HFF-Myc (cell line): ENCODE measurements around the gene REEP3.

Source experiments
- DNase-seq: peaks from one replicate; pipeline ENCODE4 v3.0.0-alpha.2; 2011; ENCODE audit warnings: low read depth; ENCODE audit errors: extremely low read depth
- H3K4me3 ChIP-seq: replicated peaks from 2 replicates; pipeline ENCODE4 v1.5.1; 2011; ENCODE audit warnings: low read depth, mild to moderate bottlenecking, control low read depth, low read length
- CTCF ChIP-seq: IDR thresholded peaks from 2 replicates; pipeline ENCODE4 v1.5.1; 2012; ENCODE audit warnings: mild to moderate bottlenecking, low read depth, low read length, control low read depth; ENCODE audit errors: missing control alignments

The REEP3 gene

GRCh38 chr10:63619426-63619825 lies 98.2 kb downstream of the REEP3 start:
- no peak for TF ChIP-seq CTCF
- no peak overlapping the region for H3K4me3 ChIP-seq
- DNase-seq, result no peak

DNA sequence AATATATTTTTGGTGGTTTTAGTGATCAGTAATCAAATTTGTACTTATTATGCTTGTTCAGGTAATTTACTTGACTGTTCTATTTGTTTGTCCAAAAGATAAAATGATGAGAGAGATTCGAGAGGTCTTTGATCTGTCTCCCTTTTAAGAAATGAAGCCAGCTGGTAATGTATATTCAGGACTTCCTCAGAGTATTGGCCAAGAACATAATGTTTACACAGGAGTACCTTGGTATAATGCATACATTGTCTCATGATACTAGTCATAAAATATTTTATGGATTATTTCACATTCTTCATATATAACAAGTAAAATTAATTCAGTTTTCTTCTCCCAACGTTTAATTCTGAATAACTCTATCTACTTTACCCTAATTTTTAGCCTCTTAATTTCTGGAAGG lies 100.9 kb downstream of the REEP3 start:
- no peak for TF ChIP-seq CTCF
- no peak for DNase-seq
- H3K4me3 ChIP-seq, result no peak overlapping the region

- no peak for DNase-seq
- no peak for TF ChIP-seq CTCF
- no peak overlapping the region for H3K4me3 ChIP-seq
These were observed 103.5 kb downstream of the REEP3 start for GRCh38 chr10:63624701-63625100.

DNA sequence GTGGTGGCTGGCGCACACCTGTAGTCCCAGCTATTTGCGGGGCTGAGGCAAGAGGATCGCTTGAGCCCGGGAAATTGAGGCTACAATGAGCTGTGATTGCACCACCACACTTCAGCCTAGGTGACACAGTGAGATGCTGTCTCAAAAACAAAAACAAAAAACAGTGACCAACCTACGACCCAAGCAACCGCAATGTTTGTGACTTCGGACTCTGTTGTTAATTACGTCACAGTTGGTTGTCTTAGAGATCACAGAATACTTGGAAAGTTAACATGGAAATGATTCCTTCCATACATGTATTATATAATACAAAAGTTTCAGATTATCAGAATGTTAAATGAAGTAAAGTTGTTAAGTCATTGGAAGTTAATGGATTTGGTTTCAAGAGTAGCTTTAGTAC lies 106.2 kb downstream of the REEP3 start:
- peak; percentile 21 for DNase-seq
- TF ChIP-seq CTCF, result no peak
- H3K4me3 ChIP-seq, result no peak overlapping the region

GRCh38 chr10:63627881-63628296 lies 106.7 kb downstream of the REEP3 start:
- DNase-seq, result peak; percentile 39
- no peak overlapping the region for H3K4me3 ChIP-seq
- no peak for TF ChIP-seq CTCF

DNA sequence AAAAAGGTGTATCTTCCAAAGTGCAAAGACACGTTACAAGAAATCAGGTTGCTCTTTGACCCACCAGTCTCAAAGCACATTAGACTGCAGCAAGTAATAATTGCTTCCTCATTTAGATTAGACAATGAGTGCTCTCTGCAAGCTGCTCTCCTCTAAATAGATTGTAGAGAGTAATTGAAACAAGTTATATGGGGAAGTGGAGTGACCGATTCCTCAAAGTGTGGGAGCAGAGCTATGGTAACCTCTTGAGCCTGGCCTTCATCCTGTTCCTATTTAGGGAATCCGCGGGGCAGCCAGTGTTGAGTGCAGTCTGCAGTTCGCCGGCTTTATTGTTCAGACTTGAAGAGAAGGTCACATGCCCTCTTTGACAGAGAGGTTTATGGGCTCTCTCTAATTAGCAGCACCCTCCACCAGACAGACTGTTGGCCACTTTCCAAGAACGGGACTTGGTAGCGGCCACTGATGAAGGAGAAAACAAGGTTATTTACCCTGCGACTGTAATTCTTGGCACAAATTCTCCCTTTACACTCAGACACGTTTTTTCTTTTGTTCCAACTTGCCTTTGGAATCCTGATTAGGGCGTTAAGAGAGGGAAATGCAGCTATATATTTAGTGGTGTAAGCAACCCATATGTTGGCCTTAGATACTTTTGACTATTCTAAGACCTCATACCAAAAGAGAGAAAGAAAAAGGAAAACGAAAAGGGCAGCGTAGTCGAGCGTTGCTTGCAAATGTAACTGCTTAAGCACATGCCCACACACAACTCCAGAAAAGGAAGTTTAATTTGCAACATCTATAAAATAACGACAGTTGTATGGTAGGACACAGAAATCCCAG lies 107.5 kb downstream of the REEP3 start:
- peak; percentile 39 for DNase-seq
- H3K4me3 ChIP-seq, result peak overlapping the region; percentile 59
- TF ChIP-seq CTCF, result no peak
